Mammary epithelial cell (primary cell): ENCODE data around the gene ARL14EP.

ENCODE experiments used
- CTCF ChIP-seq, 2 donors: IDR thresholded peaks in 1 of 2; conservative IDR thresholded peaks in 1 of 2; 2 replicates each; pipeline ENCODE4 v1.5.1; 2011 to 2012; ENCODE audit warnings: inconsistent platforms in 2 of 2, low read length in 2 of 2, mild to moderate bottlenecking in 2 of 2, control low read depth in 1 of 2, low read depth in 1 of 2; ENCODE audit not compliant: insufficient read depth in 1 of 2; ENCODE audit errors: extremely low read depth in 1 of 2
- EZH2 ChIP-seq: IDR thresholded peaks from 2 replicates; pipeline ENCODE4 v1.6.1; 2012; ENCODE audit warnings: low read length, inconsistent platforms, borderline replicate concordance

- TF ChIP-seq CTCF (conservative IDR thresholded peaks at IDR 0.05 in 1 of 2, IDR thresholded peaks at IDR 0.05 in 1 of 2; ENCODE audit: extremely low read depth in 1 of 2, insufficient read depth in 1 of 2, low read depth in 1 of 2, low read length in 2 of 2) (no peak), EZH2 (no peak)
Observed at GRCh38 chr11:30329150-30329940, 6.4 kb downstream of the ARL14EP start.
